Measurements from ENCODE around the gene RNASE13. TPM values are rescaled to one million over a fixed set of nuclear protein-coding genes. Genes with fewer than 3 reads are reported as not detected.

The RNASE13 gene
- total RNA-seq, 2 donors from 2014 or later, result not detected

GRCh38 chr14:21073921-21074320, 39.3 kb upstream of the RNASE13 start:
- Histone ChIP-seq H3K4me3 (ENCODE audit: low read length) (no peak overlapping the region), H3K9me3 (ENCODE audit: control insufficient read depth, low read length) (no peaks in the 10 kb centered on the region), H3K9ac (ENCODE audit: extremely low read depth, low read length, poor library complexity, severe bottlenecking) (no peak overlapping the region), H3K27me3 (ENCODE audit: control insufficient read depth, insufficient read depth, low read length, poor library complexity, severe bottlenecking) (no peaks in the 10 kb centered on the region), H3K27ac (ENCODE audit: low read depth, low read length) (no peak overlapping the region), H3K4me1 (ENCODE audit: control insufficient read depth, insufficient read depth, low read length) (no peaks in the 10 kb centered on the region), H3K36me3 (ENCODE audit: control insufficient read depth, insufficient read depth, low read length) (peaks cover 58% of the 10 kb centered on the region)
- DNase-seq, result no peak
- no peak for TF ChIP-seq CTCF (conservative IDR thresholded peaks at IDR 0.05)
- peaks cover 50% of the 10 kb centered on the region for H3K36me3 Mint-ChIP-seq (ENCODE audit: low read depth)
- no peak overlapping the region for H3K27ac Mint-ChIP-seq
- peaks cover 16% of the 10 kb centered on the region for H3K4me1 Mint-ChIP-seq
- no peaks in the 10 kb centered on the region for H3K27me3 Mint-ChIP-seq (ENCODE audit: insufficient read depth)
- WGBS, 2 experiments (ENCODE audit: insufficient coverage in 1 of 2, insufficient read length in 1 of 2), result 93 to 97% methylated on average over 9 of the region's 9 CpGs
- H3K4me3 Mint-ChIP-seq, result no peak overlapping the region
- no peaks in the 10 kb centered on the region for H3K9me3 Mint-ChIP-seq

GRCh38 chr14:21072781-21073339, 38.3 kb upstream of the RNASE13 start:
- DNase-seq, result no peak
- Histone ChIP-seq H3K4me1 (ENCODE audit: control insufficient read depth, insufficient read depth, low read length) (peaks cover 4% of the 10 kb centered on the region), H3K27me3 (ENCODE audit: control insufficient read depth, insufficient read depth, low read length, poor library complexity, severe bottlenecking) (no peaks in the 10 kb centered on the region), H3K36me3 (ENCODE audit: control insufficient read depth, insufficient read depth, low read length) (peaks cover 49% of the 10 kb centered on the region), H3K4me3 (ENCODE audit: low read length) (no peak overlapping the region), H3K9ac (ENCODE audit: extremely low read depth, low read length, poor library complexity, severe bottlenecking) (no peak overlapping the region), H3K9me3 (ENCODE audit: control insufficient read depth, low read length) (no peaks in the 10 kb centered on the region), H3K27ac (ENCODE audit: low read depth, low read length) (no peak overlapping the region)
- H3K36me3 Mint-ChIP-seq (ENCODE audit: low read depth), result peaks cover 42% of the 10 kb centered on the region
- H3K27ac Mint-ChIP-seq, result peak overlapping the region; percentile 44
- peak overlapping the region; percentile 86 for H3K4me3 Mint-ChIP-seq
- peaks cover 2% of the 10 kb centered on the region for H3K27me3 Mint-ChIP-seq (ENCODE audit: insufficient read depth)
- H3K9me3 Mint-ChIP-seq, result no peaks in the 10 kb centered on the region
- H3K4me1 Mint-ChIP-seq, result peaks cover 16% of the 10 kb centered on the region
- TF ChIP-seq CTCF (conservative IDR thresholded peaks at IDR 0.05), result no peak
- WGBS, 2 experiments (ENCODE audit: insufficient coverage in 1 of 2, insufficient read length in 1 of 2), result 95 to 97% methylated on average over 5 to 9 of the region's 9 CpGs

GRCh38 chr14:21072031-21072473, 37.4 kb upstream of the RNASE13 start:
- Histone ChIP-seq H3K4me3 (ENCODE audit: low read length) (peak overlapping the region; percentile 93), H3K4me1 (ENCODE audit: control insufficient read depth, insufficient read depth, low read length) (peaks cover 4% of the 10 kb centered on the region), H3K9ac (ENCODE audit: extremely low read depth, low read length, poor library complexity, severe bottlenecking) (peak overlapping the region; percentile 70), H3K36me3 (ENCODE audit: control insufficient read depth, insufficient read depth, low read length) (peaks cover 42% of the 10 kb centered on the region), H3K27me3 (ENCODE audit: control insufficient read depth, insufficient read depth, low read length, poor library complexity, severe bottlenecking) (no peaks in the 10 kb centered on the region), H3K9me3 (ENCODE audit: control insufficient read depth, low read length) (no peaks in the 10 kb centered on the region), H3K27ac (ENCODE audit: low read depth, low read length) (peak overlapping the region; percentile 94)
- Mint-ChIP-seq H3K4me3 (peak overlapping the region; percentile 86), H3K36me3 (ENCODE audit: low read depth) (peaks cover 34% of the 10 kb centered on the region), H3K27me3 (ENCODE audit: insufficient read depth) (peaks cover 5% of the 10 kb centered on the region), H3K27ac (peak overlapping the region; percentile 95), H3K4me1 (peaks cover 16% of the 10 kb centered on the region), H3K9me3 (no peaks in the 10 kb centered on the region)
- peak; percentile 40 for TF ChIP-seq CTCF (conservative IDR thresholded peaks at IDR 0.05)
- 27 to 40% methylated on average over 3 to 4 of the region's 4 CpGs for WGBS, 2 experiments (ENCODE audit: insufficient coverage in 1 of 2, insufficient read length in 1 of 2)
- DNase-seq, result no peak
